HG02623 (cell line): ENCODE data around the gene ZNF337.
"Not testable (repeated sequence)": the region's sequence is repeated elsewhere in the genome, so short reads cannot be mapped to it uniquely, and the experiment has no call there.

Source experiments
- ATAC-seq: cut with Tn5 transposase; IDR thresholded peaks from one replicate; pipeline ENCODE4 v1.9.1; 2021; ENCODE audit warnings: moderate library complexity; ENCODE audit not compliant: unreplicated experiment

ZNF337 gene

DNA sequence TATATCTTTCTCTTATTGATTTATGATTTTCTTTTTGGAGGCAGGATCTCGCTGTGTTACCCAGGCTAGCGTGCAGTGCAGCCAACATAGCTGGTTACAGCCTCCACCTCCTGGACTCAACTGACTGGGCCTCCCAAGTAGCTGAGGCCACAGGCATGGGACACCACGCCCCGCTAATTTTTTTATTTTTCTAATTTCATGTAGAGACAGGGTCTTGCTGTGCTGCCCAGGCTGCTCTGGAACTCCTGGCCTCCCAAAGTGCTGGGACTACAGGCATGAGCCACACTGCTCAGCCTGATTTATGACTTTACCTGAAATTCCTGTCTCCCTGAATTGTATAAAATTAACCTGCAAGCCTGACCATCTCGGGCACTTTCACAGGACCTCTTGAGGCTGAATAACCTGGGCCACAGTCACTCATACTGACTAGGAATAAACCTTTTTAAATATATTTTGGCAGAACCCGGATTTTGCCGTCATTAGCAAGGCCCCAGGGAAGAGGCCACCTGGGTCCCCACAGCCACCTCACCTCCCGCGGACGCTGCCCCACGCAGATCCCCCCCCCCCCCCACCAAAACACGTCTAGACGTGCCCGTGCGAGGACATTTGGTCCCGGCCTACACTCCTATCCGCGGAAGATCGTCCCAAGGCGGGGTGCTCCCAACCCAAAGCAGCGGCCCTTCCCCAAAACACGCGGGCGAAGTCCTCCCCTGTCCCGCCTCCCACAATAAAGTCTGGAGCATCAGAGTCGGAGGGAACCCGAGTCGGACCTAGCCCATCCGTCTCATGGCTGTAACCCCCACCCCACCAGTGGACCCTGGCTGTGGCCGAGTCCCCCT, 902 bp downstream of the ZNF337 start:
- ATAC-seq = no peak

GRCh38 chr20:25692499-25692898, 4.2 kb downstream of the ZNF337 start:
- ATAC-seq = no peak

- ATAC-seq = no peak
These were observed 6.2 kb downstream of the ZNF337 start for GRCh38 chr20:25690427-25690826.

DNA sequence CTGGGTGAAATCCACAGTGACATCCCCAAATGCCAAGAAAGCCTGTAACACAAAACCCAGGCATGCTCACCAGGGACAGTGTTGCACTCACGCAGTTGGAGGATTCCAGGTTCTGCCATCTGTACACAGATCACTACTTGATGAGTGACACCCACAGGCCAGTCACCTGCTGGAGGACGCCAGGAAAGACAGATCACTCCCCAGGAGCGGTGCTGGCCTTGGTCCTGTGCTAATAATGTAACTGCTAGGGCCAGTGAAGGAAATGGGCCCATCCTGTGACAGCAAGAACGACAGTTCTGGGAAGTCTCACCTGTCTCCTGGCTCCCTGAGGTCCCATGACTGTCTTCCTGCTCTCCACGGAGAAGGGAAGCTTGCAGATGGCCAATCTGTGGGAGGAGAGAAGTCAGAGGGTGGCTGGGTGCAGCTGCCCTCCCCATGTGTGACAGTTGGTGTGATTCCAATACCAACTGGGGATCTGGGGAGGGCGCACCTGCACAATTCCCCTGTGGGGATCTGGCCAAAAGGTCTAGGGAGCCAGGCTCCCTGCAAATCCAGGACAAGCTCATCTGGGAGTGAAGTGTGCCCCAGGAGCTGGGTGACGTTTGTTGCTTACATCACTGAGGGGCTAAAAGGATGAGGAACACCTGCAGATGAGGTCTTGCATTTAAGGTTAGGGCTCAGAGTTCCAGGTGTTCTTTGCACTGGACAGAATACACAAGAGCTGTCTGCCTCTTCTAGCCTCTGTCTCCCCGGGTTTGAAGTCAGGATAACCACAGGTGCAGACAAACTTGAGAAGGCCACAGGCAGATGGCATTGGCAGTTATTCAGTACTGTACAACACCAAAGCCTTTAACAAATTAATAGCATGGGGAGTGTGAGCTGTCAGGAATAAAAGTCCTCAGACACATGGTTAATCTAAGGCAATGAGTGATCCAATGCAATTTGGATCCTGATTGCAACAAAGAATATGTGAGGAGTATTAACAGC, 10.3 kb downstream of the ZNF337 start:
- peak; percentile 12 for ATAC-seq

DNA sequence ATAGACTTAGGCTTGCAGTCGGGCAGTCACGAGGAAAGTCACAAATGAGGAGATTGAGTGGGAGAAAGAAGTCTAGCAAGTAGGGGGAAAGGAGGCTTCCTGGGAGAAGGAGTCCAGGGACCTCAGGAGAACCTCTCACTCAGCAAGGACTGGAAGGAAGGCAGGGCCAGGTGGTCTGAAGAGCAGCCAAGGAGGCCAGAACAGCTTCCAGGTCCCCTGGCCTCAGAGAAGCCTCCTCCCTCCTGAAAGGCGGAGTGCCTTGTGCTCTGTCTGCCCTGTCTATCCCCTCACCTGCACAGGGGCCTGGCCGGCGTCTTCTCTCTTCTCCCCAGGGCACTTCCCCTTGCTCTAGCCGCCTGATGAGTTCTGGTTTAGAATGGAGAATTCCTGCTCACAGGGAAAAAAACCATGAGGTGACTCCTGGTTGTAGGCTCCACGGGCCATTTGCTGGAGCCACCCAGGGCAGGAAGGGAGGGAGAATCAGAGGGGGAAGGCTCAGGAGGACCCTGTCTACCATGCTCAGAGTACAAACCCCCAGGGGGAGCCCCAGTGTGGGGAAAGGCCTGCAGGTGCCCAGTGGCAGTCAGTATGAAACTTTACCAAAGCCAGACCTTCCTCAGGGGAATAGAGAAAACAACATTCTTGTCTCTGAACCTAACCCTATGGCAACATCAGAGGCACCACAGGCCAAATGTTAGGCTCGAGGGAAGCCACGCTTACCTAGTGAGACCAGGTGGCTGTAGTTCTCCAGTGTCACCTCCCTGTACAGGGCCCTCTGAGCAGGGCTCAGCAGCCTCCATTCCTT, 11.2 kb downstream of the ZNF337 start:
- ATAC-seq = peak; percentile 85

DNA sequence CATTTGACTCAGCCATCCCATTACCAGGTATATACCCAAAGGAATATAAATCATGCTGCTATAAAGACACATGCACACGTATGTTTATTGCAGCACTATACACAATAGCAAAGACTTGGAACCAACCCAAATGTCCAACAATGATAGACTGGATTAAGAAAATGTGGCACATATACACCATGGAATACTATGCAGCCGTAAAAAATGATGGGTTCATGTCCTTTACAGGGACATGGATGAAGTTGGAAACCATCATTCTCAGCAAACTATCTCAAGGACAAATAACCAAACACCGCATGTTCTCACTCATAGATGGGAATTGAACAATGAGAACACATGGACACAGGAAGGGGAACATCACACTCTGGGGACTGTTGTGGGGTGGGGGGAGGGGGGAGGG, 12.8 kb downstream of the ZNF337 start:
- not testable (repeated sequence) for ATAC-seq

- ATAC-seq = no peak
These were observed 13.6 kb downstream of the ZNF337 start for GRCh38 chr20:25683050-25683449.

GRCh38 chr20:25676164-25676809, 20.4 kb downstream of the ZNF337 start:
- peak; percentile 62 for ATAC-seq

DNA sequence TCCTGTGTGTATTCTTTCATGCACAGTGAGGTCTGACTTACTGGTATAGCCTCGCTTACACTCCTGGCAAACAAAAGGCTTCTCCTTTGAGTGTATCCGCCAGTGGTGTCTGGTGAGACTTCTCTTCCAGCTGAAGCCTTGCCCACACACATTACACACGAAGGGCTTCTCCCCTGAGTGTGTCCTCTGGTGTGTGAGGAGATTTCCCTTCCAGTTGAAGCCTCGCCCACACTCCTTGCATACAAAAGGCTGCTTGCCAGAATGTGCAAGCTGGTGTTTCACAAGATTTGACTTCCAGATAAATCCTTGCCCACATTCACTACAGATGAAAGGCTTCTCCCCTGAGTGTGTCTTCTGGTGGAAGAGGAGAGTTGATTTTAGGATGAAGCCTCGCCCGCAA, 21.5 kb downstream of the ZNF337 start:
- no peak for ATAC-seq

DNA sequence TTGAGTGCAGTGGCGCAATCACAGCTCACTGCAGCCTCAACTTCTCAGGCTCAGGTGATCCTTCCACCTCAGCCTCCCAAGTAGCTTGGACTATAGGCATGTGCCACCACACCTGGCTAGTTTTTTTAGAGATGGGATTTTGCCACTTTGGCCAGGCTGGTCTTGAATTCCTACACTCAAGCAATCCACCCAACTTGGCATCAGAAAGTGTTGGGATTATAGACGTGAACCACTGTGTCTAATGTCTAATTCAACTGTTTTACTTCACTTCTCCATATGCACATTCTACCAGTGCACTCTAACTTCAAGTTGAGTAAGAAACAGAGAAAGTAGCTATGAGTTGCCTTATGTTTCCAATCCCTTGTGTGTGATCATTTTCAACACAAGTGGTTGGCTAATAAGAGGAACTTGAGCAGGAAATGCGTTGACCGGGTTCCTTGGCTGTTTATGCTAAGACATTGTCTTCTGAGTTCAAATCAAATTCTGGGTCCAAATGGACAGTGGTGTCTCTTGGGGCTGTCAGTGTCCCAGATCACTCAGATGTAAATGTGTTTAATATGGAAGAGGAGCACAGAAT, 23.9 kb downstream of the ZNF337 start:
- ATAC-seq = no peak

DNA sequence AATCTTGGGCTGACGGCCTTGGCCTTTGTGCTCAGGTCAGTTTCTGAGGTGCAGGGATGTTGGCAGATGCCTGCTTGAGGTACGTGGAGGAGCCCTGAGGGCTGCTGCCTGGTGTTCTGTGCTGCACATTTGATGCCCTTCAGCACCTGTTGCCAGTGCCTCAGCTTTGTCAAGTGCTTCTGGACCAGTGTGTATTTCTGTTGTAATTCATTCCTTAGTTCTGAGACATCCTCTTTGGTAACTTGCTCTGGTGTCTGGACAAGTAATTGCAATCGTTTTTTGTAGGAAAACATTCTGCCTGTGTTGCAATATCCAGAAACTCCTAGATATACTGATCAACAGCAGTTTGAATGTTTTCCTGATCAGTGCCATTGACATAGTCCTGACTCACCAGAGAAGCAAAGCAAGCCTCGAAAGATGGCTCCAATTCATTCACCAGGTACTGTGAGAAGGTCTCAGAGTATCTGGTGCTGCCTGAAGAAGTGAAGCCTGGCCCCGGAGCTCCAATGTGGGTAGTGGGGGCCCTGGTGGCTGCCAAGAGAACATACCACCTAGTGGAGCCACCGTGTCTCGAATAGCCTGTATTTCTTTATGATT, 26.7 kb downstream of the ZNF337 start:
- no peak for ATAC-seq

GRCh38 chr20:25668446-25668845, 28.2 kb downstream of the ZNF337 start:
- no peak for ATAC-seq

DNA sequence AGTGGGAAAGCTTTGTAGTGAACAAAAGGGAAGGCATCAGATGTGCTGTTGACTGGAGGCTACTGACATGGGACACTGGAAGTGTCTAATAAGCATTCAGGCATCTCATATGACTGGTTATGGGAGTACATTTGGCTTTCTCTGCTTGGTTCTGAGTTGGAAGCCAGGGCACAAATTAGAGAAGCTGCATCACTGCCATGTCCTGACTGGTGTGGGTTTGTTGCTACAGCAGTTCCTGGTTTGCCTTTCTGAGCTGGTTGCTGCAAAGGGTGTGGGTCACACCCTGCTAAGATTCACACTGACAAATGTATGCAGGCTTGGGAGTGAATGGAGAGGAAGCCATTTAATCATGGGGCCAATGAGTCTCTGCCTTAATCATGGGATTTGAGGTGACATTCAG, 36.7 kb downstream of the ZNF337 start:
- ATAC-seq = no peak

GRCh38 chr20:25654487-25654886, 42.2 kb downstream of the ZNF337 start:
- ATAC-seq = no peak

DNA sequence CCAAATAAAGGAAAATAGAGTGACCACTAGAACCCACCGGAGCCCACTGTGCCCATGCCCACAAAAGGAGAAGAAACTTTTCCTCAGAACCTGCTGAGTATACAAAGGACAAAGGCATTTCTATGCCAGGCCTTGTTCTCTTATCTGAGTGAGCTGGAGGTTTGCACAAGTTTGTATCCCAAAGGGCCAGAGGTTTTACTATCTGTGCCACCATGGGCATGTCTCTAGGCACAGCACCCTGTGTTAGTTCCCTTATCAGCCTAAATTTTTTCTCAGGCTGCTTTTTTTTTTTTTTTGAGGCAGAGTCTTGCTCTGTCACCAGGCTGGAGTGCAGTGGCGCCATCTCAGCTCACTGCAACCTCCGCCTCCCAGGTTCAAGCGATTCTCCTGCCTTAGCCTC, 43.8 kb downstream of the ZNF337 start:
- not testable (repeated sequence) for ATAC-seq

DNA sequence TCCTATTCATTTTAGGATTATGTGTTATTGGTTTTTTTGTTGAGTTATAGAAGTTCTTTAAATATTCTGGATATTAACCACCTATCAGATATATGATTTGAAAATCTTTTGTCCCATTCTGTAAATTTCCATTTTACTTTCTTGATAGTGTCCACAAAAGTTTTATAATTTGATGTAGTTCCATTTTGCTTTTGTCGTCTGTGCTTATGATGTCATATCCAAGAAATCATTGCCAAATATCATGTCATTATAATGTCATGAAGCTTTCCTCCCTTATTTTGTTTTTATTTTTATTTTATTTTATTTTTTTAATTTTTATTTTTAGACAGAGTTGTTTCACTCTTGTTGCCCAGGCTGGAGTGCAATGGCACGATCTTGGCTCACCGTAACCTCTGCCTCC, 51.8 kb downstream of the ZNF337 start:
- no peak for ATAC-seq

DNA sequence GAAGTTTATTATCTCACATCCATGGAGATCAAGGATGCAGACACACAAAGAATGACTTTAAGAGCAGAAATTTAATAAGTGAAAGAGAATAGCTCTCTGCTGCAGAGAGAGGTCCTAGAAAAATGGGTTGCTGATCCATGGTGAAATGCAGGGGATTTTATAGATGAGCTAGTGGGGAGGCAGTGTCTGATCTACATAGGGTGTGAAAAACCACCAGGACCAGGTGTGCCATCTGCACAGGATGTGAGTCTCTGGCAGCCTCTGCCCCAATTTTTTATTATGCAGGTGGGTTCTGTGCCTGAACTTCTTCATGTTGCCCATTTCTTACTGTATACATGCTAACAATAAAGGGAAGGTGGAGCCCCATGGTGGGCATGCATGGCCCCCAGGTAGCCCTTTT, 52.9 kb downstream of the ZNF337 start:
- no peak for ATAC-seq

- no peak for ATAC-seq
These were observed 59.4 kb downstream of the ZNF337 start for GRCh38 chr20:25637247-25637646.

DNA sequence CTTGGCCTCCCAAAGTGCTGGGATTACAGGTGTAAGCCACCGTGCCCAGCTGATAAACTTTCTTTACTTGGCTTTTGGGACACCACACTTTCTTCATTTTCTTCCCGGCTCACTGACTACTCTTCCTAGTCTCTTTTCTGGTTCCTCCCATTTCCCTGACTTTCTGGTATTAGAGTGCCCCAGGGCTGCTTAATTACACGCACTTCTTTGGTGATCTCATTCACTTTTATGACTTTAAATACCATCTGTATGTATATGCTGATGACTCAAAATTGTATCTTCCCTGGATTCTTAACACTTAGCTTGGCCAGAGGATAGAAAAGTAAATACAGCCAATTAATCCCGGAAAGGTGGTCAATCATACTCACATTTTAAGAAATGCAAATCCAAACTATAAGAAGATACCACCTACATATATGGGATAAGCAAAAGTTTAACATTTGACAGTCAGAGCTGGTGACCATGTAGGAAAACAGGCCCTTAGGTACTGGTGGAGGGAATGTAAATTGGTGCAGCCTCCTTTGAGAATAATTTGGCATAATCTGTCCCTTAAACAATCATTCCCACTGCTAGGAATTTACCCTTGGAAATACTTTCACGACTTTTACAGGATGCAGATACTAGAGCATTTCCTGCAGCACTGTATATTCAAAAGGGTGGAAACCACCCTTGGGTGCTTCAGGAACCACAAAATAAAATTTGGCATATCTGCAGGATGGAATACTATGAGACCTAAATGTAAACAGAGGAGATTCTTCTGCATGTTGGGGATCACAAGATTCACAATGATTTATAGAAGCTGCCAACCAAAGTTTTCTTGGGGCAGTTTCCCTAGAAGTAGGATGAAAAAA, 63.5 kb downstream of the ZNF337 start:
- no peak for ATAC-seq
